CD1c-positive myeloid dendritic cell (primary cell): ENCODE data around the gene PIN1.
A peak's percentile ranks its signal among the peaks of the same experiment; 100 is the strongest.
"Not testable (repeated sequence)": the region's sequence is repeated elsewhere in the genome, so short reads cannot be mapped to it uniquely, and the experiment has no call there.

Experiments used
- DNase-seq: peaks from one replicate; pipeline ENCODE4 v3.0.0-alpha.2; 2016; ENCODE audit errors: extremely low spot score

The PIN1 gene

GRCh38 chr19:9834726-9835506 lies at the start of gene PIN1:
PIN1 (plus strand) TSS chr19:9835318; CDS start chr19:9835345, 27 bp downstream.
- DNase-seq, result peak; percentile 99

- peak; percentile 95 for DNase-seq
Measured at GRCh38 chr19:9785367-9786331, 49.5 kb upstream of the PIN1 start.

GRCh38 chr19:9786342-9786741 lies 48.8 kb upstream of the PIN1 start:
- DNase-seq, result no peak

- DNase-seq, result no peak
Measured at GRCh38 chr19:9786819-9787218, 48.3 kb upstream of the PIN1 start.

GRCh38 chr19:9788604-9789003 lies 46.5 kb upstream of the PIN1 start:
- DNase-seq, result not testable (repeated sequence)

GRCh38 chr19:9789066-9789465 lies 46.1 kb upstream of the PIN1 start:
- no peak for DNase-seq

- not testable (repeated sequence) for DNase-seq
Measured at GRCh38 chr19:9789579-9789978, 45.5 kb upstream of the PIN1 start.

GRCh38 chr19:9791073-9791367 lies 44.1 kb upstream of the PIN1 start:
- not testable (repeated sequence) for DNase-seq

GRCh38 chr19:9791552-9792205 lies 43.4 kb upstream of the PIN1 start:
- peak; percentile 91 for DNase-seq

GRCh38 chr19:9792206-9793070 lies 42.7 kb upstream of the PIN1 start:
- peak; percentile 92 for DNase-seq

GRCh38 chr19:9793071-9793591 lies 42.0 kb upstream of the PIN1 start:
- DNase-seq, result peak; percentile 56

GRCh38 chr19:9796113-9796773 lies 38.9 kb upstream of the PIN1 start:
- DNase-seq, result peak; percentile 94

- no peak for DNase-seq
Measured at GRCh38 chr19:9797871-9798270, 37.2 kb upstream of the PIN1 start.

- no peak for DNase-seq
Measured at GRCh38 chr19:9799162-9799561, 36.0 kb upstream of the PIN1 start.

- no peak for DNase-seq
Measured at GRCh38 chr19:9801976-9802375, 33.1 kb upstream of the PIN1 start.

- DNase-seq, result no peak
Measured at GRCh38 chr19:9806803-9807202, 28.3 kb upstream of the PIN1 start.

GRCh38 chr19:9808855-9809824 lies 26.0 kb upstream of the PIN1 start:
- no peak for DNase-seq

GRCh38 chr19:9811139-9811538 lies 24.0 kb upstream of the PIN1 start:
- DNase-seq, result no peak

- DNase-seq, result no peak
Measured at GRCh38 chr19:9818175-9818733, 16.9 kb upstream of the PIN1 start.
